GM20000 (cell line): ENCODE measurements around the gene POFUT2.

ENCODE experiments used
- DNase-seq: peaks from one replicate; pipeline ENCODE4 v3.0.0; 2012; ENCODE audit warnings: low spot score
- TF ChIP-seq, protein P1 (sequence below): IDR thresholded peaks from 2 replicates; pipeline ENCODE4 v1.5.1; 2012; ENCODE audit warnings: mild to moderate bottlenecking, control low read depth; ENCODE audit errors: extremely low read depth, missing control alignments

POFUT2 gene

GRCh38 chr21:45330075-45330781 lies 42.5 kb upstream of the POFUT2 start:
- TF ChIP-seq, protein P1, sequence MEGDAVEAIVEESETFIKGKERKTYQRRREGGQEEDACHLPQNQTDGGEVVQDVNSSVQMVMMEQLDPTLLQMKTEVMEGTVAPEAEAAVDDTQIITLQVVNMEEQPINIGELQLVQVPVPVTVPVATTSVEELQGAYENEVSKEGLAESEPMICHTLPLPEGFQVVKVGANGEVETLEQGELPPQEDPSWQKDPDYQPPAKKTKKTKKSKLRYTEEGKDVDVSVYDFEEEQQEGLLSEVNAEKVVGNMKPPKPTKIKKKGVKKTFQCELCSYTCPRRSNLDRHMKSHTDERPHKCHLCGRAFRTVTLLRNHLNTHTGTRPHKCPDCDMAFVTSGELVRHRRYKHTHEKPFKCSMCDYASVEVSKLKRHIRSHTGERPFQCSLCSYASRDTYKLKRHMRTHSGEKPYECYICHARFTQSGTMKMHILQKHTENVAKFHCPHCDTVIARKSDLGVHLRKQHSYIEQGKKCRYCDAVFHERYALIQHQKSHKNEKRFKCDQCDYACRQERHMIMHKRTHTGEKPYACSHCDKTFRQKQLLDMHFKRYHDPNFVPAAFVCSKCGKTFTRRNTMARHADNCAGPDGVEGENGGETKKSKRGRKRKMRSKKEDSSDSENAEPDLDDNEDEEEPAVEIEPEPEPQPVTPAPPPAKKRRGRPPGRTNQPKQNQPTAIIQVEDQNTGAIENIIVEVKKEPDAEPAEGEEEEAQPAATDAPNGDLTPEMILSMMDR, result no peak
- DNase-seq, result no peak

GRCh38 chr21:45329261-45330074 lies 41.8 kb upstream of the POFUT2 start:
- TF ChIP-seq, protein P1, result no peak
- DNase-seq, result no peak

DNA sequence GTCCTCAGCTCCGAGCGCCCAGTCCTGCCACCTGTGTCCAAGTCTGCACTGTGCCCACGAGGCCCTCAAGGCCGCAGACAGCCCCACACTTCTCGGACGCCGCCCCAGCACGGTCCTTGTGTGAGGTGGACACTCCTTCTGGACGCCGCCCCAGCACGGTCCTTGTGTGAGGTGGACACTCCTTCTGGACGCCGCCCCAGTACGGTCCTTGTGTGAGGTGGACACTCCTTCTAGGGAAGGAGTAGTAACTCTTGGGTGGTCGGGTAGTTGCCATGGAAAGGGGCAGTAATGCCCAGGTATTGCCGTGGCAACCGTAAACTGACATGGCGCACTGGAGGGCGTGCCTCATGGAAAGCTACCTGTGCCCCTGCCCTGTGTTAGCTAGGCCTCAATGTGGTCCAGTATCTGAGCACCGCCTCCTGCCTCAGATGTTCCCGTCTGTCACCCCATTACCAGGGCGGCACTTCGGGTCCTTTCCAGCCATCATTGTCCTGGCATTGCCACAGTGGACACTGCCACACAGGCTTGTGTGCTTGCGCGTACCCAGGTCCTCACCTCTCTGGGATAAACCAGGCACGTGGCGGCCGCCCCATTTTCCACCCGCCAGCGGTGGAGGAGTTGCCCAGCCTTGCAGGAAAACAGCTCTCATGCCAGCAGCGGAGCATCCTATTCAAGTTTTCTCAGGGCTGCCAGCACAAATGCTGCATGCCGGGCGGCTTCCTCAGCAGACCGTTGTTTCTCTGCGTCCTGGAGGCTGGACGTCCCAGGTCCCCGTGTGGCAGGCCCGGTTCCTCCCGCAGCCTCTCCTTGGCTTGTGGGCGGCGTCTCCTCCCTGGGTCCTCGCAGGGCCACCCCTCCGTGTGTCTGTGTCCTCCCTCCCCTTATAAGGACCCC lies 40.8 kb upstream of the POFUT2 start:
- DNase-seq, result no peak
- TF ChIP-seq, protein P1, result no peak

GRCh38 chr21:45327441-45328197 lies 39.9 kb upstream of the POFUT2 start:
- TF ChIP-seq, protein P1, result no peak
- DNase-seq, result no peak

DNA sequence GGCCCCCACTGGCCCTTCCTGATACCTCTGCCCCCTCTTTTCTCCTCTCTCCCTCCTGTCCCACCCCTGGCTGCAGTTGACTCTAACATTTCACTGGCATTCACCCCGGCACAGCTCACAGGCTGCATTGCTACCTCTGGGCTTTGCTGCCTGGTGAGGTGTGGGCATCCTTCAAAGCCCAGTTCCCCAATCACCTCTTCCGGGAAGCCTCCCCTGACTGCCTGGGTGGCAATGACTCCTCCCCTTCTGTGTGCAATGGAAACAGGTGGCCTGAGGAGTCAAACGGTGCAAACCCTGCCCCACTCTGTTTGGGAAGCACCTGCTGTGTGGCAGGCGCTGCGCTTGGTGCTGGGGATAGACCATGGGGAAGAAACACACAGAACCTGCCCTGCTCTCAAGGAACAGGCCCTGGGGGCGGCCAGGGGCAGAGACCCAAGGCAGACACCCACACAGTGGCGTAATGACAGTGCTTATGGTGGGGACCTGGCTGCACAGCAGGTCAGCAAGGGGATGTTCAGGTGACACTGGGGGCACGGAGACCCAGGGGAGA lies 39.3 kb upstream of the POFUT2 start:
- DNase-seq, result no peak
- TF ChIP-seq, protein P1, result no peak

DNA sequence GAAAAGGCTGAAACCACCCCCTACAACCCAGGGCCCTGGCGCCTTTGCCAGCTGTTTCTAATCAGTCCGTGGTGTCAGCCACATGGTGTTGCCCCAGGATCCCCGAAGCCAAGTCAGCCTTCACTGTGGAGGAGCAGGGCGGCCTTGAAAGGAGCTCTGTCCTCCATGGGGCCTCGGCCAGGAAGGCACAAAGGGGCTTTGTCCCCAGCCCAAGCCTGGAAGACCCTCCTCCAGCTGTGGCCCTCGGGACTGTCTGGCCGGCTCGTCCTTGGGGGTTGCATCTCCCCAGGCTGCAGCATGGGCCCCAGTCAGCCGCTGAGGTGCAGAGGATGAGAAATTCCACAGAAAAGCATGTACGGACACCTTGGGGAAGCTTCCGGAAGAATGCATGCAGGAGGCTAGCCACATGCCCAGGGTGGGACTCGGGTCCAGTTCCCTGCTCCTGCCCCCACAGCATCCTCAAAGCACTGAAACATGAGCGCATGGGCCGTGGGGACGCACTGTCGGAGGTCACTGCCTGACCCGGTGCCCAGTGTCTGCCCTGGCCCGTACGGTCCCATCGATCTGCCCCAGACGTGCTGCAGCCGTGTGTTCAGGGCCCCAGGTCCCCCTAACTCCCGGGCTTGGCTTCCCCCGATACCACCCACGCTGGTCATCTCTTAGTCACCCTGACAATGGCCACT lies 38.6 kb upstream of the POFUT2 start:
- DNase-seq, result no peak
- TF ChIP-seq, protein P1, result no peak
